T-helper 2 cell (primary cell): ENCODE data around the gene MAPKAP1.
"Not testable (repeated sequence)": the region's sequence is repeated elsewhere in the genome, so short reads cannot be mapped to it uniquely, and the experiment has no call there.

Experiments used
- DNase-seq, 5 experiments: peaks; one replicate each; pipeline versions ENCODE4 v3.0.0 to v3.0.0-alpha.2; 2012 to 2022

The MAPKAP1 gene

GRCh38 chr9:125730168-125730567 lies 23.2 kb upstream of the MAPKAP1 start:
- DNase-seq, result no peak

DNA sequence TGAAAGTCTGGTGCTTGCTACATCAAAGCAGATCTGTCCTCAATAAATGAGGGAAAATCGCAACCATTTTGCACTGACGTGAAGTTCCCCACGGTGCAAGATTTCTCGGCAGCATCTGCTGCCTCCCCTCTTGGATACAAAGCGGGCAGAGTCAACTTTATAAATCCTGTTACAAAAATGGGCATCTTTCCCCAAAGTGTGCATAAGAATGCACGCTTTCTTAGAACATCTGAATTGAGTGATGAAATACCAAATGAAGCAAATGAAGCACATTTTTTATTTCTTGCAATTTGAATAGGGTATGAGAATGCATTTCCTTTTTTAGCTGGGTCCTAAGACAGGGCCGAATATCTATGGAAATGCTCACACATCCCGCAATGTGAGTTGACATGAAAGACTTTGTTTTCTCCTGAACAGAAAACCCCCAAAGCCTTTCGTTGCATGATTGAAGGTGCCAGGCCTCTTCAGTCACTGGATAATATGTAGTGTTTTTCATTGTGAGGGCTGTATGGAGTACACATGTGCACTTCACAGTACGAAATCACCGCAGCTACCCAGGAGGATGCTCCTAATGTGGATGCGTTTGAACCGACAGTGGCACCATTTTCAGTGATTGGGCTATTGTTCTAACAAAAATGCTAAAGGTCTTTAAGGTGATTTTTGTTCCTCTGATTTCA lies 19.6 kb upstream of the MAPKAP1 start:
- no peak for DNase-seq

- no peak for DNase-seq
These were observed 430 bp upstream of the MAPKAP1 start for GRCh38 chr9:125707472-125707804.

DNA sequence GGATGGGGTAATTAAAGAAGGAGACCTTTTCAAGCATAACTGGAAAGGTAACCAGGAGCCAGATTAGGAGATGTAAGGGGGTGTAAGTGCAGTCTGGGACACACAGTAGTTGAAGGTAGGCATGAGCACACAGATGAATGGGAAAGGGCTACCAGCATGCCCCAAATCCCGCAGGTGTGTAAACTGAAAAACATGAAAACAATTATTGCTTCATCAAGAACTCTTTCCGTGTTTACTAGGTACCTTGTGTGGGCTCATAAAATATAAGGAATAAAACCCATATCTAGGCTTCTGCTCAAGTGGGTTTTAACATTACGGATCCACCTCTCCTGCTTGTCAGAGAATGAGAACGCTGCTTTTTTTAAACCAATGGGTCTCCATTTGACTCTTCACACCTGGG lies 1.1 kb downstream of the MAPKAP1 start:
- DNase-seq, result no peak

- no peak for DNase-seq
These were observed 3.3 kb downstream of the MAPKAP1 start for GRCh38 chr9:125703662-125704061.

GRCh38 chr9:125701351-125701750 lies 5.7 kb downstream of the MAPKAP1 start:
- no peak for DNase-seq

DNA sequence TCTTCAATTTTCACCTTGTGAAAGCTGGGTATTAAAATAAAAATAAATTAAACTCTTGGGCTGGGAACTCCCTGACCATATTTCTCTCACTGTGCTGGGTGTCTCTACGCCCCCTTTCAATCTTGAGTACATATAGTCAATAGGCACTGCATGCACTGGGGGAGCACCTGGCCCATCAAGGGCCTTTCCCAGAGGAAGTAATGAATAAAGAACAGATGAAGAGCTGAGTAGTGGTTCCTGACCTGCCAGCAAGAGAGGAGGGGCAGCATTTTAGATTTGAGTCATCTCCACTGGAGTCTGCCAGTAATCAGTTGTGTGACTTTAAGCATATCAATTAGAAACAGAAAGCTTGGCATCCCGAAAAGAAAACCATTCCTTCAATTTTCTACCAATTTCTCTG lies 6.2 kb downstream of the MAPKAP1 start:
- DNase-seq, result peak in 1 of 5 experiments; percentile 16

DNA sequence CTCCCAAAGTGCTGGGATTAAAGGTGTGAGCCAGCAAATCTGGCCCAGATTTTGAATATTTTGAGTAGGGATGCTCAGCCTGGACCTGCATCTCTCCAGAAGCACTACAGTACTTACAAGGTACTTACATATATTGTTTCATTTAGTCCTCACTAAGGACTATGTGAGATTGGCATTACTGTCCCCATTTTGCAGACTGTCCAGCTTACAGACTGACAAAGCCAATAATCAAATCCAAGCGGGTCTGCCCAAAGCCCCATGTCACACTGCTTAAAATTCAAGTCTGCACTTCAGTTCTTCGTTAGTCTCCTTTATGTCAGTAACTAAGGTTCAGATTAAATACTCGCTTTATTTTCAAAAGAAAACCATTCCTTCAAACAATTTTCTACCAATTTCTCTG lies 7.1 kb downstream of the MAPKAP1 start:
- DNase-seq, result no peak

DNA sequence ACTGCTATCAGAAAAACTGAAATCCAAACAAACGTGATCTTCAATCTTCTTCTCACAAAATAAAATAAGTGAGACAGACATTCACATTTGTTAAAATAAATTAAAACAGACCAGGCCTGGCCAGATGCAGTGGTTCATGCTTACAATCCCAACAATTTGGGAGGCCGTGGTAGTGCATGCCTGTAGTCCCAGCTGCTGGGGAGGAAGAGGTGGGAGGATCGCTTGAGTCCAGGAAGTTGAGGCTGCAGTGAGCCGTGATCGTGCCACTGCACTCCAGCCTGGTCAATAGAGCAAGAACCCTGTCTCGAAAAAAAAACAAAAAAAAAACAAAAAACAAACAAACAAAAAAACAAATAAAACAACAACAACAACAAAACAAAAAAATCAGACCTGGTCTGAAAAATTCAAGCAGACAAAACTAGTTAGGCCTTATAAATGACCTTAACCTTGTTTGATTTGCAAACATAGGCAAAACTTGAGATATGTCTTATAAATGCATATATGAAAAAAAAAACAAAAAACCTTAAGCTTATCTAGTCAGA lies 10.8 kb downstream of the MAPKAP1 start:
- DNase-seq, result no peak

DNA sequence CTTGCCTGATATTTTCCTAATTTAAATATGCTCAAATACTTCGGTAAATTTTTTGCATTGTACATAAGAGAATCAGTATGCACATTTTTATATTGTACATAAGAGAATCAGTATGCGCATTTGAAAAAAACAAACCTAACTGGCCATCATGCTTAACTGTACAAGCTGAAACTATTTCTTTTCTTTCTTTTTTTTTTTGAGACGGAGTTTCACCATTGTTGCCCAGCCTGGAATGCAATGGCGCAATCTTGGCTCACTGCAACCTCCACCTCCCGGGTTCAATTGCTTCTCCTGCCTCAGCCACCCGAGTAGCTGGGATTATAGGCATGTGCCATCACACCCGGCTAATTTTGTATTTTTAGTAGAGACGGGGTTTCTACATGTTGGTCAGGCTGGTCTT lies 11.5 kb downstream of the MAPKAP1 start:
- DNase-seq, result not testable (repeated sequence)

DNA sequence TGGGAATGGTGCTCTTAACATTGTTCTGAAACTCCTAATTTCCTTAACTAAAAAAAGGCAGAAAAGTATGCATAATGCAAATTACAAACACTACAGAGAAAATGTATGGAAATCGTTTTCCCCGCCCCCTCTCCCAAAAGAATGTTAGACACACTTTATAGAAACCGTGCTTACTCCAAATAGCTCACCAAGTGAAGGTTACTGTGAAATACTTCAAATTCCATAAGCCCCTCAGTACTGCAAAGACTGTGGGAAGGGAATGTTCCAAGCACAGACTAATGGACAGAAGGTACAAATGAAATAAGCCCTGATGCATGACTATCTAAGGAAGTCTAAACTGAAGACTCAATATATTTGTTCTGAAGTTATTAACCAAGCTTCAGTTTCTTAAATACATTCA lies 12.5 kb downstream of the MAPKAP1 start:
- no peak for DNase-seq

DNA sequence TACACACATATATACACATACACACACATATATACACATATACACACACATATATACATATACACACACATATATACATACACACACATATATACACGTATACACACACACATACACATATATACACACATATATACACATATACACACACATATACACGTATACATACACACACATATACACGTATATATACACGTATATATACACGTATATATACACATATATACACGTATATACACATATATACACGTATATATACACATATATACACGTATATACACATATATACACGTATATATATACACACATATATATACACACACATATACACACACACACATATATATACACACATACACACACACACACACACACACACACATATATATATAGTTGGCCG lies 13.5 kb downstream of the MAPKAP1 start:
- DNase-seq, result not testable (repeated sequence)

GRCh38 chr9:125691869-125692268 lies 15.1 kb downstream of the MAPKAP1 start:
- no peak for DNase-seq

DNA sequence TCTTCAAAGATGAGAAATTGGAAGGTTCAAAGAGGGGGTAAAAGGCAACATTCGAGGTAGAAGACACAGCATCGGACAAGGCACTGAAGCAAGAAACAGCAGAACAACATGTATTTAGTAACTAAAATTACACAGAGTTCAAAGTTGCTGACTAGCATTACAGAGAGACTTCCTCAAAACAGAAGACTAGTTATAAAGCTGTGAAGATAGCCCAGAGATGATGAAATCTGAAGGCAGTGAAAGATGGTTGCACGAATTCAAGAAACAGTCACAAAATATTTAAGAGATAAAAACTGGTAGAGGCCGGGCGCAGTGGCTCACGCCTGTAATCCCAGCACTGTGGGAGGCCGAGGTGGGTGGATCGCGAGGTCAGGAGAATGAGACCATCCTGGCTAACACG lies 16.3 kb downstream of the MAPKAP1 start:
- no peak for DNase-seq

DNA sequence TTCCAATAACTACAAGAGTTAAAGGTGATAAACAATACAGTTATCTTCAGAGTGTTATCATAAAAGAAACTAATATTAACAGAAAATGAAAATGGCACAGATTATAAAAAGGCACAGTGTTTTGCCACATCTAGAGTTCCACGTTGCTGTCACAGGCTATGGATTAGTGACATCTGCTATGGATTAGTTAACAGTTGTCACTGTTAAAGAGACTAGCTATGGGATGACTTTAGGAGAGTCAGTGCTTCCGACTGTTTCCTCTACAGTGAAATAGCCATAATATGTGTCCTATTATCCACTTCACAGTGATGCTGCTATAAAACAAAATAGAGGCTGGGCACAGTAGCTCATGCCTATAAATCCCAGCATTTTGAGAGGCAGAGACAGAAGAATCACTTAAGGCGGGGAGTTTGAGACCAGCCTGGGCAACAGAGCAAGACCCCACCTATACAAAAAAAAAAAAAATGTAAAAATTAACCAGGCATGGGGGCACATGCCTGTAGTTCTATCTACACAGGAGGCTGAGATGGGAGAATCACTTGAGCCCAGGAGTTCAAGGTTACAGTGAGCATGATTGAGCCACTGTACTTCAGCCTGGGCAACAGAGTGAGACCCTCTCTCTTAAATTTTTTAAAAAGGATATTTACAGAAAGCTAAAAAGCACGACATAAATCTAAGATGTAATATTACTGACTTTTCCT lies 19.7 kb downstream of the MAPKAP1 start:
- DNase-seq, result no peak

DNA sequence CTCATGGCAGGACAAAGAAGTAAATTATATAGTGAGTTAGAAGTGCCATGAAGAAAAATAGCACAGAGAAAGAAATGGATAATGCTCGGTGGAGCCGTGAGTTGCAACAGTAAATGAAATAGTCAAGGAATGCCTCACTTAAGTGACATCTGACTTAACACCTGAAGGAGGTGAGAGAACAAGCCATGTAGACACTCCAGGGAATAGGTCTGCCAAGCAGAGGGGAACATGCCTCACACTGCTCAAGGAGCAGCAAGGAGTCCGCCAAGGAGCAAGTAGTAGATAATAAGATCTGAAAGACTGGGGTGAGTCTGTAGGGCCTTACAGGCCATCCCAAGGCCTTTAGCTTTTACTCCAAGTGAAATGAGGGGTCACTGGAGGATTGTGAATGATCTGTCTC lies 21.8 kb downstream of the MAPKAP1 start:
- no peak for DNase-seq

DNA sequence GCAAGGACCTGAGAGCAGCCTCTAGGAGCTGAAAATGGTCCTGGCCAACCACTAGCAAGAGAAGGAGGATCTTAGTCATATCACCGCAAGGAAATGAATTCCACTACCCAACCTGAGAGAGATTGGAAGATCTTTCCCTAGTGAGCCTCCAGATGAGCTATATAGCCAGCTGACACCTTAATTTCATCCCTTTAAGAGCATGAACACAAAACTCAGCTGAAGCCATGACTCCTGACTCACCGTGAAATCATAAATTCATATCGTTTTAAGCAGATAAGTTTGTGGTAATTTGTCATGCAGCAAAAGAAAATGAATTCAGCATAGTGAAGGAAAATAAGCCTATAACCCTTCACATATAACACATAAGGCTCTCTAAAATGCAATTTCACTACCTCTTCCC lies 23.5 kb downstream of the MAPKAP1 start:
- no peak for DNase-seq

GRCh38 chr9:125682340-125682739 lies 24.7 kb downstream of the MAPKAP1 start:
- no peak for DNase-seq

DNA sequence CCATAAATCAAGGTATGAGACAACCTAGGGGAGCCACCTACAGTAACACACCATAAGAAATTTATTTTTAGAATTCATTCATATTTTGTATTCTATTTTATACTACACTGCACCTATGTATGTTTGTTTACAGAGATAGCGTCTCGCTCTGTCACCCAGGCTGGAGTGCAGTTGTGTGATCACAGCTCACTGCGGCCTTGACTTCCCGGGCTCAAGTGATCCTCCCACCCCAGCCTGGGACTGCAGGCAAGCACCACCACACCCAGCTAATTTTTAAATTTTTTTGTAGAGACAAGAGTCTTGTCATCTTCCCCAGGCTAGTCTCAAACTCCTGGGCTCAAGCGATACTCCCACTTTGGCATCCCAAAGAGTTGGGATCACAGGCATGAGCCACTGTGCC lies 25.4 kb downstream of the MAPKAP1 start:
- no peak for DNase-seq

DNA sequence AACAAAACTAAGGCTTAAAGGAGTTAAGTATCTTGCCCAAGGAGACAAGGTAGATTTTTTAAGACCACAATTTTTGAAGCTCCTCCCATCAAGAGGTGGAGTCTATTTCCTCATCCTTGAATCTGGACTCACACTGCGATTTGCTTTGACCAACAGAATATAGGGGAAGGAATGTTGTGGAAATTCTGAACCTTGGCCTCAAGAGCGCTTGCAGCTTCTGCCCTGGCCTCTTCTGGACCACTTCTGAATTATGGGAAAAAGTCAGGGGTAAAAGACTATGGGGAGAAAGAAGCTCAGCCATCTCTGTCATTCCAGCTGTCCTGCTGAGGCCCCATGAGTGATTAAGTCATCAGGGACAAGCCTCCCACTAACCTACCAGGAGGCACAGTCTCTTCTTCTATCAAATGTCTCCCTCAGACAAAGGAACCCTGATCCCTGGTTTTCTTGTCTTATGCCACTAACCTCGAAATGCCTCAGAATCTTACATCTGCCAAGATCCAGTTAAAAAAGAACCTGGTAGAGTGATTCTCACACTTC lies 25.9 kb downstream of the MAPKAP1 start:
- no peak for DNase-seq

DNA sequence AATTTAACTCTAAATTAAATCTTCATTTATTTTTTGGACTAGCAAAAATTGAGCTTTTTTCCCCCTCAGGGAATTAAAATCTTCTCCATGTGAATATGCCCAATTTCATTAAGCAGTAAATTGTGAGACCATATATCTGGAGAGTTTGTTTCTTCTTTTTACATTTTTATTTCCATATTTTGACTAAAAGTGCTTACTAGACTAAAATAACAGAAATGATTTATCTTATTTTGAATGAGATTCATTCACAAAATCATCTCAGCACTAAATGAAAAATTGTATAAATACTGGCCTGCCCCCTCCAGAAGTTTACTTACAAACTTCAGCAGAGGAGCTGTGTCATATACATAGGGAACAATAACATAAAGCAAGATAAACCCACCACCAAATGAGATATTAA lies 26.6 kb downstream of the MAPKAP1 start:
- DNase-seq, result no peak

DNA sequence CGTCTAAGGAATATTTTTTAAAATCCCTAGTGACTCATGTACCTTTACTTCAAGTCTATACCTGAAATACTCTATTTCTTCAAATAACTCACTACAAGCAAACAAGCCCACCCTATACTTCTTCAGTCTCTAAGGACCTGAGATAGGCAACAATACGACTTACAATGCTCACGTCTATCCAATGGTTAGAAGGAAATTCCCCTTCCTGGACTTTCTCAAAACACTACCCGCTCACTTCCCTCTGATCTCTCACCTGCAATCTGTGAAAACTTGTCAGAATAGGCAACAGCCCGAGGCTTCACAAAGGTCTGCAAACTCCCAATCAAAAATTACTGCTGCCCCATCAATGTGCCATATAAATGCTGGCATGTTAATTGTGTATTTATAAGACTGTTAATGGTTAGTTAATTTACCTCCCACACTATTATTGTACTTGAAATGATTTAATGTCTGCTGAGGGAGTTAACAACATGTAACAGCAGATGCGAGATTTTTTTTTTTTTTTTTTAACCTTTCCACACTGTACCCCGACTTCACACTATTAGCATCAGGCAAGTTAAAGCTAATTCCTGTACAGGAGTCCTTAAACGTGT lies 27.3 kb downstream of the MAPKAP1 start:
- no peak for DNase-seq

DNA sequence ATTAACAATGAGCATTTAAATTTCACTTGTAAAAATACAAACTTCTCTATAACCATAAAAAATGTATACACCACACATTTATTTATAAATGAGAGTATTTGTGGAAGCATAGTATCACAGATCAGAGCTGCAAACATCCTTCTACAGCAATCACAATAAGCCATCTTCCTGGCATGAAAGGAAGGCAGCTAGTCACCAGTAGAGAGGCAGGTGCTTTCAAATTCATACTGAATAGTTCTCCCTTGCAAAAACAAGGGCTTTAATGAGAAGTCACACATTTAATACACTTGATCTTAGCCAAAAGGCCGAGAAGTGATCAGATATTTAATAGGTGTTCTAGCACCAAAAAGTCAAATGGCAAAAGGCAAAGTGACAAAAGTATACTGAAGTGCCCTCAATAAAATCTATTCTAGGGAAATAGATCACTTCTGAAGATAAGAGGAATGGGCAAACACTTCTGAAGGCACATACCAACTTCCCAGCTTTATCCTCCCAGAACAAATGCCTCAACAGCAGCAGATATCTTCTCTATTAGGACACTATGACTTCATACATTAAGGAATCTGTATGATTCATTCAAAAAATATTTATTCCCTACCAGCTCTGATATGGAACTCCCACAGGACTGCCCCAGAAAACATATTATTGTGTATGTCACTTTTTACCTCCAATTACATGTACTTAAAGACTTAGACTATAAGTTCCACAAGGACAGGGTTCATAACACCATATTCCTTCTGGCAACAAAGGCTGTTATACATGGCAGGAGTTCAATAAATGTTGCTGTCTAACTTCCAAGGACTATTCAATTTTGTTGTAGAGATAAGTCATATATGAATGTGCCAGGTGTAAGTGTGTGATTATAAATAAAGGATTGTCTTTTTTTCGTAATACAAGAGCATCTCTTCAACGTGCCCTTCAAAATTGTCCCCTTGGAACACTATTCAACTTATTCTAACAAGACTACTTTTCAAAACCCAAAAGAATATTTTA lies 31.7 kb downstream of the MAPKAP1 start:
- DNase-seq, result no peak
